ENCODE results near the gene TCF12.

Gene TCF12

GRCh38 chr15:56913241-56913640 is 5.2 kb upstream of the TCF12 start:
- DNase-seq (ENCODE audit: low read depth) = no peak
- H3K4me3 ChIP-seq (ENCODE audit: control insufficient read depth, low read depth, low read length) = no peak overlapping the region
- TF ChIP-seq, protein P1, sequence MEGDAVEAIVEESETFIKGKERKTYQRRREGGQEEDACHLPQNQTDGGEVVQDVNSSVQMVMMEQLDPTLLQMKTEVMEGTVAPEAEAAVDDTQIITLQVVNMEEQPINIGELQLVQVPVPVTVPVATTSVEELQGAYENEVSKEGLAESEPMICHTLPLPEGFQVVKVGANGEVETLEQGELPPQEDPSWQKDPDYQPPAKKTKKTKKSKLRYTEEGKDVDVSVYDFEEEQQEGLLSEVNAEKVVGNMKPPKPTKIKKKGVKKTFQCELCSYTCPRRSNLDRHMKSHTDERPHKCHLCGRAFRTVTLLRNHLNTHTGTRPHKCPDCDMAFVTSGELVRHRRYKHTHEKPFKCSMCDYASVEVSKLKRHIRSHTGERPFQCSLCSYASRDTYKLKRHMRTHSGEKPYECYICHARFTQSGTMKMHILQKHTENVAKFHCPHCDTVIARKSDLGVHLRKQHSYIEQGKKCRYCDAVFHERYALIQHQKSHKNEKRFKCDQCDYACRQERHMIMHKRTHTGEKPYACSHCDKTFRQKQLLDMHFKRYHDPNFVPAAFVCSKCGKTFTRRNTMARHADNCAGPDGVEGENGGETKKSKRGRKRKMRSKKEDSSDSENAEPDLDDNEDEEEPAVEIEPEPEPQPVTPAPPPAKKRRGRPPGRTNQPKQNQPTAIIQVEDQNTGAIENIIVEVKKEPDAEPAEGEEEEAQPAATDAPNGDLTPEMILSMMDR (IDR thresholded peaks at IDR 0.05; ENCODE audit: control insufficient read depth, insufficient read depth, low read depth, low read length, missing control alignments) = no peak

DNA sequence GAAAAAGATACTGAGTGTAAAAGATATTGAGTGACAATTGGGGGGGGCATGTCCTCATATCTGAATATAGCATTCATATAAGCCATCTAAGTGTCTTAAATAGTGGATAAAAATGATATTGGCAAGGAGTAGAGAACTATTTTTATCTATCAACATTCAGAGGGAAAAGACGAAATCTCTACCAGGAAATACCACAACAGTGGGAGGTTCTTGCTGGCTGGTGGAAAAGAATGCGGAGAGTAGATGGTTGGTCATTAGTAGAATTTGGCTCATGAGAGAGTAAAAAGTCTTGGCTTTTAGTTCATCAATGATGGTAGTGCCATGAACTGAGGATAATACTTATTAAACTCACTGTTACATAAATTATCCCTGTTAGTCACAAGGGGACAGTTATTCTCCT is 4.8 kb upstream of the TCF12 start:
- peak; percentile 33 for DNase-seq (ENCODE audit: low read depth)
- no peak overlapping the region for H3K4me3 ChIP-seq (ENCODE audit: control insufficient read depth, low read depth, low read length)
- TF ChIP-seq, protein P1 (IDR thresholded peaks at IDR 0.05; ENCODE audit: control insufficient read depth, insufficient read depth, low read depth, low read length, missing control alignments) = no peak

- no peak for DNase-seq (ENCODE audit: low read depth)
- TF ChIP-seq, protein P1 (IDR thresholded peaks at IDR 0.05; ENCODE audit: control insufficient read depth, insufficient read depth, low read depth, low read length, missing control alignments) = no peak
Observed at GRCh38 chr15:56915888-56916287, 2.6 kb upstream of the TCF12 start.

GRCh38 chr15:56916825-56917477 is 1.5 kb upstream of the TCF12 start:
- TF ChIP-seq, protein P1 (IDR thresholded peaks at IDR 0.05; ENCODE audit: control insufficient read depth, insufficient read depth, low read depth, low read length, missing control alignments) = no peak
- no peak overlapping the region for H3K4me3 ChIP-seq (ENCODE audit: control insufficient read depth, low read depth, low read length)
- no peak for DNase-seq (ENCODE audit: low read depth)

More at GRCh38 chr15:56915888-56916287, 2.6 kb upstream of the TCF12 start:
- H3K4me3 ChIP-seq (ENCODE audit: control insufficient read depth, low read depth, low read length) = no peak overlapping the region

GRCh38 chr15:56917652-56918045 is 795 bp upstream of the TCF12 start:
- TF ChIP-seq, protein P1 (IDR thresholded peaks at IDR 0.05; ENCODE audit: control insufficient read depth, insufficient read depth, low read depth, low read length, missing control alignments) = no peak
- DNase-seq (ENCODE audit: low read depth) = no peak
- peak overlapping the region; percentile 100 for H3K4me3 ChIP-seq (ENCODE audit: control insufficient read depth, low read depth, low read length)

- H3K4me3 ChIP-seq (ENCODE audit: control insufficient read depth, low read depth, low read length) = peak overlapping the region; percentile 100
- no peak for DNase-seq (ENCODE audit: low read depth)
- TF ChIP-seq, protein P1 (IDR thresholded peaks at IDR 0.05; ENCODE audit: control insufficient read depth, insufficient read depth, low read depth, low read length, missing control alignments) = no peak
Observed at GRCh38 chr15:56919031-56919608, 676 bp downstream of the TCF12 start.

Data from AG09309 (cell line).